ENCODE measurements around the gene IP6K1. TPM values are rescaled to one million over a fixed set of nuclear protein-coding genes. Genes with fewer than 3 reads are reported as not detected.
"Not testable (repeated sequence)": the region's sequence is repeated elsewhere in the genome, so short reads cannot be mapped to it uniquely, and the experiment has no call there.

IP6K1 gene
- total RNA-seq, 2 experiments from 2014 or later: 35.7 to 38.9 TPM

DNA sequence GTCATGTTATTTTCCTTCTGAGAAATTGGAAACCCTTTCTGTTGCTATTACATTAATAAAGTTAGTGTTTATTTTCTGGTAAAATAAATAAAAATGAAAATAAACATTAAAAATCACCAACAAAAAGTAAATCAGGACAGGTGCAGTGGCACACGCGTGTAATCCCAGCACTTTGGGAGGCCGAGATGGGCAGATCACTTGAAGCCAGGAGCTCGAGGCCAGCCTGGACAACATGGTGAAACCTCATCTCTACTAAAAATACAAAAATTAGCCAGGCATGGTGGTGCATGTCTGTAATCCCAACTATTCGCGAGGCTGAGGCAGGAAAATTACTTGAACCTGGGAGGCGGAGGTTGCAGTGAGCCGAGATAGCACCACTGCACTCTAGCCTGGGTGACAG is 10.2 kb downstream of the IP6K1 start:
- H3K4me1 Mint-ChIP-seq: peaks cover 13% of the 10 kb centered on the region
- POLR2A ChIA-PET, H3K27ac Mint-ChIP-seq, CTCF ChIA-PET, DNase-seq, H3K4me3 Mint-ChIP-seq, H3K27me3 Mint-ChIP-seq, H3K9me3 Mint-ChIP-seq: not testable (repeated sequence)
- peaks cover 11% of the 10 kb centered on the region for H3K36me3 Mint-ChIP-seq (ENCODE audit: low read depth)

- Mint-ChIP-seq H3K36me3 (ENCODE audit: low read depth) (peaks cover 8% of the 10 kb centered on the region), H3K4me3 (no peak overlapping the region), H3K9me3 (no peaks in the 10 kb centered on the region), H3K27me3 (no peaks in the 10 kb centered on the region), H3K27ac (no peak overlapping the region), H3K4me1 (peaks cover 9% of the 10 kb centered on the region)
- no peak for DNase-seq
- ChIA-PET POLR2A (no interaction called here), CTCF (no interaction called here)
Measured at GRCh38 chr3:49775538-49775937, 10.8 kb downstream of the IP6K1 start.

DNA sequence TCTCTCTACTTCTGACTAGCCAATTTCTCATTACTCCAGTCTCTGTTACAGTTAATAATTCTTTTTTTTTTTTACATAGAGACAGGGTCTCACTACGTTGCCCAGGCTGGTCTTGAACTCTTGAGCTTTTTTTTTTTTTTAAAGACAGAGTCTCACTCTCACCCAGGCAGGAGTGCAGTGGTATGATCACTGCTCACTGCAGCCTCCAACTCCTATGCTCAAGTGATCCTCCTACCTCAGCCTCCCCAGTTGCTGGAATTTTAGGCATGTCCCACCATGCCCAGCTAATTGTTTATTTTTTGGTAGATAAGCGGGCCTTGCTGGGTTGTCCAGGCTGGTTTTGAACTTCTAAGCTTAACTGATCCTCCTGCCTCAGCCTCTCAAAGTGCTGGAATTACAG is 13.6 kb downstream of the IP6K1 start:
- ChIA-PET CTCF (interaction anchor here (0.6 to 1.6 kb wide), 2 partner anchors 9 to 72 kb away, joined by 4 read pairs; no protein-coding TSS in a partner anchor), POLR2A (no interaction called here)
- Mint-ChIP-seq H3K36me3 (ENCODE audit: low read depth) (peaks cover 13% of the 10 kb centered on the region), H3K4me3 (no peak overlapping the region), H3K9me3 (no peaks in the 10 kb centered on the region), H3K27me3 (no peaks in the 10 kb centered on the region), H3K4me1 (peaks cover 8% of the 10 kb centered on the region), H3K27ac (no peak overlapping the region)
- no peak for DNase-seq

DNA sequence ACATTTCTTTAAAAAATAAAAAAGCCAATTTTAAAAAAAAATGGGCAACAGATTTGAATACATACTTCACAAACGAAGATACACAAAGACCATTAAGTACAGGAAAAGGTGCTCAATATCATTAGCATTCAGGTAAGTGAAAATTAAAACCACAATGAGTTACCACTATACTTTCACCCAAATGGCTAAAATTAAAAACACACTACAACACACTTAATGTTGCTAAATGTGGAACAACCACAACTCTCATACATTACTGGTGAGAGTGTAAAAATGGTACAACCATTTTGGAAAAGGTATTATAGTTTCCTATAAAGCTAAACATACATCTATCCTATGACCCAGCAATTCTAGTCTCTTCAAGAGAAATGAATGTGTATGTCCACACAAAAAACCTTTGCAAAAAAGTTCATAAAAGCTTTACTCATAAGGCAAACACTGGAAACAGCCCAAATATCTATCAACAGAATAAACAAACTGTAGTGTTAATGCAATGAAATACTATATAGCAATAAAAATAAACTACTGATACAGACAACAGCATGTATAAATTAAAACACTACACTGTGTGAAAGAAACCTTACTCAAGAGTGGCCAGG is 14.9 kb downstream of the IP6K1 start:
- H3K4me3 Mint-ChIP-seq: no peak overlapping the region
- peaks cover 8% of the 10 kb centered on the region for H3K4me1 Mint-ChIP-seq
- DNase-seq: no peak
- no peaks in the 10 kb centered on the region for H3K9me3 Mint-ChIP-seq
- H3K27me3 Mint-ChIP-seq: no peaks in the 10 kb centered on the region
- peaks cover 13% of the 10 kb centered on the region for H3K36me3 Mint-ChIP-seq (ENCODE audit: low read depth)
- CTCF ChIA-PET: interaction anchor here (0.5 to 1.2 kb wide), 4 partner anchors 41 to 1054 kb away, joined by 3 to 5 read pairs (median 4); no protein-coding TSS in a partner anchor
- POLR2A ChIA-PET: no interaction called here
- H3K27ac Mint-ChIP-seq: no peak overlapping the region

DNA sequence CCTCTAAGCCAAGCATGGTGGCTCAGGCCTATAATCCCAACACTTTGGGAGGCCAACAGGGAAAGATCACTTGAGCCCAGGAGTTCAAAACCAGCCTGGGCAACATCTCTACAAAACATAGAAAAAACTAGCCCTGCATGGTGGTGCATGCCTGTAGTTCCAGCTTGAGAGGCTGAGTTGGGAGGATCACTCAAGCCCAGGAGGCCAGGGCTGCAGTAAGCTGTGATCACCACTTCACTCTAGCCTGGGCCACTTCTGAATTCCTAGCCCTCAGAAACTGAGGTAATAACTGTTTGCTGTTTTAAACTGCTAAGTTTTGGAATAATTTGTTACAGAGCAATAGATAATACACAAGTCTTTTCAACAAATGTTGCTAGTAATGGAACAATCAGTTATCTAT is 16.4 kb downstream of the IP6K1 start:
- Mint-ChIP-seq H3K4me1 (peaks cover 10% of the 10 kb centered on the region), H3K4me3 (no peak overlapping the region), H3K27ac (no peak overlapping the region), H3K27me3 (no peaks in the 10 kb centered on the region), H3K36me3 (ENCODE audit: low read depth) (peaks cover 13% of the 10 kb centered on the region), H3K9me3 (no peaks in the 10 kb centered on the region)
- CTCF ChIA-PET: interaction anchor here (1.2 kb wide), 1 partner anchor 42 kb away, joined by 4 read pairs; no protein-coding TSS in a partner anchor
- DNase-seq: no peak
- POLR2A ChIA-PET: no interaction called here

GRCh38 chr3:49769286-49769915 is 16.9 kb downstream of the IP6K1 start:
- Mint-ChIP-seq H3K36me3 (ENCODE audit: low read depth) (peaks cover 13% of the 10 kb centered on the region), H3K9me3 (no peaks in the 10 kb centered on the region), H3K4me1 (peaks cover 10% of the 10 kb centered on the region), H3K4me3 (no peak overlapping the region), H3K27me3 (no peaks in the 10 kb centered on the region), H3K27ac (no peak overlapping the region)
- DNase-seq: no peak
- POLR2A ChIA-PET: no interaction called here
- CTCF ChIA-PET: no interaction called here

DNA sequence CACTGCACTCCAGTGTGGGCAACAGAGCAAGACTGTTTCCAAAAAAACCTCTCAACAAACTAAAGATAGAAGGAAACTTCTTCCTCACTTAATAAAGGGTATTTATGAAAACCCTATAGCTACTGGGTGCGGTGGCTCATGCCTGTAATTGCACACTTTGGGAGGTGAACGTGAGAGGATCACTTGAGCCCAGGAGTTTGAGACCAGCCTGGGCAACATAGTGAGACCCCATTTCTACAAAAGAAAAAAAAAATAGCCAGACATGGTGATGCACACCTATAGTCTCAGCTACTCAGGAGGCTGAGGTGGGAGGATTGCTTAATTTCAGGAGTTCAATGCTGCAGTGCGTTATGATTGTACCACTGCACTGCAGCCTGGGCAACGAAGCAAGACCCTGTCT is 22.4 kb downstream of the IP6K1 start:
- Mint-ChIP-seq H3K9me3 (no peaks in the 10 kb centered on the region), H3K4me3 (no peak overlapping the region), H3K27ac (no peak overlapping the region), H3K4me1 (peaks cover 4% of the 10 kb centered on the region), H3K27me3 (no peaks in the 10 kb centered on the region), H3K36me3 (ENCODE audit: low read depth) (peaks cover 3% of the 10 kb centered on the region)
- ChIA-PET CTCF (no interaction called here), POLR2A (interaction anchor here (0.6 kb wide), 1 partner anchor 10 kb away, joined by 3 read pairs; no protein-coding TSS in a partner anchor)
- DNase-seq: no peak

- Mint-ChIP-seq H3K4me3 (no peak overlapping the region), H3K36me3 (ENCODE audit: low read depth) (no peaks in the 10 kb centered on the region)
Measured at GRCh38 chr3:49761661-49762060, 24.7 kb downstream of the IP6K1 start.

GRCh38 chr3:49759226-49759625 is 27.1 kb downstream of the IP6K1 start:
- Mint-ChIP-seq H3K4me3 (no peak overlapping the region), H3K27me3 (no peaks in the 10 kb centered on the region), H3K27ac (no peak overlapping the region), H3K9me3 (no peaks in the 10 kb centered on the region), H3K36me3 (ENCODE audit: low read depth) (no peaks in the 10 kb centered on the region), H3K4me1 (peaks cover 2% of the 10 kb centered on the region)
- POLR2A ChIA-PET: no interaction called here
- CTCF ChIA-PET: no interaction called here
- DNase-seq: no peak

More at GRCh38 chr3:49761661-49762060, 24.7 kb downstream of the IP6K1 start:
- Mint-ChIP-seq H3K4me1 (peaks cover 6% of the 10 kb centered on the region), H3K9me3 (no peaks in the 10 kb centered on the region), H3K27ac (no peak overlapping the region), H3K27me3 (no peaks in the 10 kb centered on the region)
- POLR2A ChIA-PET: interaction anchor here (0.7 kb wide), 1 partner anchor 344 kb away, joined by 3 read pairs; no protein-coding TSS in a partner anchor
- no peak for DNase-seq
- CTCF ChIA-PET: no interaction called here

- H3K9me3 Mint-ChIP-seq: no peaks in the 10 kb centered on the region
- CTCF ChIA-PET: interaction anchor here (0.5 to 1.3 kb wide), 2 partner anchors 82 to 314 kb away, joined by 3 read pairs; no protein-coding TSS in a partner anchor
- no peak overlapping the region for H3K27ac Mint-ChIP-seq
- H3K4me1 Mint-ChIP-seq: peaks cover 2% of the 10 kb centered on the region
- H3K27me3 Mint-ChIP-seq: no peaks in the 10 kb centered on the region
- POLR2A ChIA-PET: no interaction called here
- no peak overlapping the region for H3K4me3 Mint-ChIP-seq
- H3K36me3 Mint-ChIP-seq (ENCODE audit: low read depth): peaks cover 3% of the 10 kb centered on the region
- DNase-seq: no peak
Measured at GRCh38 chr3:49757197-49757596, 29.1 kb downstream of the IP6K1 start.

- Mint-ChIP-seq H3K9me3 (no peaks in the 10 kb centered on the region), H3K4me1 (peaks cover 2% of the 10 kb centered on the region), H3K36me3 (ENCODE audit: low read depth) (peaks cover 3% of the 10 kb centered on the region), H3K27ac (no peak overlapping the region), H3K27me3 (no peaks in the 10 kb centered on the region), H3K4me3 (no peak overlapping the region)
- DNase-seq: no peak
- POLR2A ChIA-PET: interaction anchor here (0.6 kb wide), 1 partner anchor 16 kb away, joined by 5 read pairs; no protein-coding TSS in a partner anchor
- CTCF ChIA-PET: interaction anchor here (0.6 kb wide), 1 partner anchor 46 kb away, joined by 3 read pairs; no protein-coding TSS in a partner anchor
Measured at GRCh38 chr3:49756036-49756435, 30.3 kb downstream of the IP6K1 start.

GRCh38 chr3:49754536-49754935 is 31.8 kb downstream of the IP6K1 start:
- Mint-ChIP-seq H3K36me3 (ENCODE audit: low read depth) (peaks cover 3% of the 10 kb centered on the region), H3K9me3 (no peaks in the 10 kb centered on the region), H3K4me1 (peaks cover 2% of the 10 kb centered on the region), H3K27ac (no peak overlapping the region), H3K4me3 (no peak overlapping the region), H3K27me3 (no peaks in the 10 kb centered on the region)
- DNase-seq: no peak
- POLR2A ChIA-PET: no interaction called here
- CTCF ChIA-PET: interaction anchor here (0.6 kb wide), 1 partner anchor 14 kb away, joined by 4 read pairs; no protein-coding TSS in a partner anchor

- Mint-ChIP-seq H3K4me1 (no peaks in the 10 kb centered on the region), H3K36me3 (ENCODE audit: low read depth) (peaks cover 5% of the 10 kb centered on the region), H3K4me3 (no peak overlapping the region), H3K9me3 (no peaks in the 10 kb centered on the region), H3K27ac (no peak overlapping the region), H3K27me3 (no peaks in the 10 kb centered on the region)
- POLR2A ChIA-PET: no interaction called here
- no peak for DNase-seq
- CTCF ChIA-PET: no interaction called here
Measured at GRCh38 chr3:49751501-49751900, 34.8 kb downstream of the IP6K1 start.

Data from activated CD4-positive, alpha-beta T cell treated with anti-CD3 and anti-CD28 coated beads, Interleukin-2, amount 10 ng/mL, durations not matched to agents 7 days and 5 days (primary cell).